GM21515 (cell line): ENCODE data around the gene ECM2.
"Not testable (repeated sequence)": the region's sequence is repeated elsewhere in the genome, so short reads cannot be mapped to it uniquely, and the experiment has no call there.

Experiments used
- ATAC-seq: cut with Tn5 transposase; IDR thresholded peaks from one replicate; pipeline ENCODE4 v1.9.1; 2021; ENCODE audit not compliant: unreplicated experiment

Gene ECM2

DNA sequence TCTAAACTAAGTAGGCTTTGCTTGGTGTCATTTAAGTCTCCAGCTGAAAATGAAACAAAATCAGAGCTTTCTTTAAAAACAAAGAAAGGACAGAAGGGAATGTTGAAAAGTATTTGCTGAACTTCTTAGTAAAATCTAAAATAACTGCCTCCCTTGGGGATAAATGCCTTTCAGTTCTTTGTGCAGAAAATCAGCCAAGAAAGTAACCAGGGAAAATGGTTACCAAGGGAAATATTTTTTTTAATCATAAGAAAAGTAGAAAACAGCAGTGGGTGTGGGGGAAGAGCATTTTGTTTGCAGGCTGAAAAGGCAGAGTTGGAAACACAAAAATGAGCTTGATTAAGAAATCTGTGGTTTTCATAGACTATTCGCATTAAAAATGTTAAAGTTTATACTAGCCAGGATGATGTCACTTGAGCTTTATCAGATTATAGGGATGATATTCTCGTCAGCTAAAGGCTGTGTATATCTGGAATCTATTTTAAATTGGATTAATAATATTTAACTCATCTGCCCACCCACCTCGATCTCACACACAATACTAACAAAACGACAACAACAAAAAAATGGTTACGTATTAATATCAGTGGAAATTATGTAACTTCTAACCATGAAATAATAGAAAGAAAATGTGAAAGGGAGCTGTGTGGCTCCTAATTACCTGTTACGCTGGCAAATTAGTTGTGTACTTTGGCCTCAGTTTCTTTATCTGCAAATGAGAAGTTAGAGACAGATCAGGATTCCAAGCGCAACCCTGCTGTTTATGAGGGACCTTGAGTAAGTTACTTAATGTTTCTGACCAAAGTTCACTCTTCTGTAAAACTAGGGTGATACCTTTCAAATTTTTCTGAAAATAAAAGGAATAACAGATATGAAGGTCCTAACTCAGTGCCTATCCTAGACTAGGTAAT lies at the start of gene ECM2:
Gene ECM2 (minus strand): TSS at position 51 of the 911 bp plus-strand sequence. CDS start 13,124 bp downstream, outside the sequence.
- ATAC-seq: no peak

DNA sequence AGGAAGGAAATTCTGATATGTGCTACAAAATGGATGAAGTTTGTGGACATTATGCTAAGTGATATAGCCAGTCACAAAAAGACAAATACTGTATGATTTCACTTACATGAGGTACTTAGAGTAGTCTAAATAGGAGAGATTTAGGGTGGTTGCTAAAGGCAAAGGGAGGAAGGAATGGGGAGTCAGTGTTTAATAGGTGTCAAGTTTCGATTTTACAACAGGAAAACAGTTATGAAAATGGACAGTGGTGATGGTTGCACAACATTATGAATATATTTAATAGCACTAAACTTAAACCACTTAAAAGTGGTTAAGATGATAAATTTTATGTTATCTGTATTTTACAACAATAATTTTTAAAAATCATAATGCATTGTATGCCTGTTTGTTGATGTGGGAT lies 40.4 kb upstream of the ECM2 start:
- ATAC-seq: no peak

GRCh38 chr9:92573612-92574011 lies 37.8 kb upstream of the ECM2 start:
- ATAC-seq: not testable (repeated sequence)

- not testable (repeated sequence) for ATAC-seq
Measured at GRCh38 chr9:92571871-92572270, 36.1 kb upstream of the ECM2 start.

DNA sequence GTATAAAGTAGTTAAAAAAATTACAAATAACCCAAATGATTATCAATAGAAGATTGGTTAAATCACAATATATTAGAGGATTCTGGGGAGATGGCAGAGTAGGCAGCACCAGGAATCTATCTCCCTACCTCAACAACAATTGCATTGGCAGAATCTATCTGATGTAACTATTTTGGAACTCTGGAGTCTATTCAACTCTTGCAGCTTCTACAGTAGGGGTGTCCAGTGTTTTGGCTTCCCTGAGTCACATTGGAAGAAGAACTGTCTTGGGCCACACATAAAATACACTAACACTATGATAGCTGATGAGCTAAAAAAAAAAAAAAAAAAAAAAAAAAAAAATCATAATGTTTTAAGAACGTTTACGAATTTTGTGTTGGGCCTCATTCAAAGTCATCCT lies 29.2 kb upstream of the ECM2 start:
- ATAC-seq: no peak

- no peak for ATAC-seq
Measured at GRCh38 chr9:92564504-92564903, 28.7 kb upstream of the ECM2 start.

DNA sequence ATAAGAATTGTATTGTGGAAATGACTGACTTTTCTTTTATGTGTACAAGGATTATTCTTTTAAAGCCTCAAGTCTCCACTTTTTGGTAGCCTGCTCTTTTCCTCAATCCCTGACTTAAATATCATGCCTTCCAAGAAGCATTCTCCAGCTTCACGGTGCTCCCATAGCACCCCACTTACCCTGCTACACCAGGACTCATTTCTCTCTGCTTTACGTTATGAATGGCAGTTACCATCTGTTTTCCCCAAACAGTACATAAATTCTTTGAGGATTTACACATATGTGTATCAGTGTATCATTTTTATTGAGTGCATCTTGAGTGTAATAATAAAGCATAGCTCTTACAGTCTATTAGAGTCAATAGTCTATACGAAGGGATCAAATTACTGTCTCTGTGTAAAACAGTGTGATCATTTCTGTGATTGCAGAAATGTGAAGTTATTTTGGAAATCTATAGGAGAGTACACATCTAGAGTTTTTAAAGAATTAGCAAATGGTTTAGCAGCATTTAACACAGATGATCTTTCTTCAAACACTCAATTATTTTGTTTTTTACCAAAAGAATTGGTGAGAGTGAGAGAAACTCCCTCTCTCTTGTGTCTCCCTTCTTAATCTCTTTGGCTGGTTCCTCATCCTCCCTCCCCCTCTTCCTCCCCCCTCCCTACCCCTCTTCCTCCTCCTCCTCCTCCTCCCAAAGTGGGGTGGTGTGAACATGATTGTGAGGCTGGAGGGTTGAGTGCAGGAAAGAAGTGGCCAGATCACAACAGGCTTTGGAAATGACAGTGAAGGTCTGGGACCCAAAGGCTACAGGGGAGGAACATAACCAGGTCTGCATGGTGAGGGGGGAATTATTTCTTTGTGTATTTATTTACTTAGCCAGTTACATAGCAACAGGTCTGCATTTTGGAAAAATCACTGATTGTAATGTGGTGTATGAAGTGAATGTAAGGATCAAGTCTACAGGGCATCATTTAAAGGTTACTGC lies 27.6 kb upstream of the ECM2 start:
- no peak for ATAC-seq

- ATAC-seq: no peak
Measured at GRCh38 chr9:92562461-92562967, 26.7 kb upstream of the ECM2 start.

DNA sequence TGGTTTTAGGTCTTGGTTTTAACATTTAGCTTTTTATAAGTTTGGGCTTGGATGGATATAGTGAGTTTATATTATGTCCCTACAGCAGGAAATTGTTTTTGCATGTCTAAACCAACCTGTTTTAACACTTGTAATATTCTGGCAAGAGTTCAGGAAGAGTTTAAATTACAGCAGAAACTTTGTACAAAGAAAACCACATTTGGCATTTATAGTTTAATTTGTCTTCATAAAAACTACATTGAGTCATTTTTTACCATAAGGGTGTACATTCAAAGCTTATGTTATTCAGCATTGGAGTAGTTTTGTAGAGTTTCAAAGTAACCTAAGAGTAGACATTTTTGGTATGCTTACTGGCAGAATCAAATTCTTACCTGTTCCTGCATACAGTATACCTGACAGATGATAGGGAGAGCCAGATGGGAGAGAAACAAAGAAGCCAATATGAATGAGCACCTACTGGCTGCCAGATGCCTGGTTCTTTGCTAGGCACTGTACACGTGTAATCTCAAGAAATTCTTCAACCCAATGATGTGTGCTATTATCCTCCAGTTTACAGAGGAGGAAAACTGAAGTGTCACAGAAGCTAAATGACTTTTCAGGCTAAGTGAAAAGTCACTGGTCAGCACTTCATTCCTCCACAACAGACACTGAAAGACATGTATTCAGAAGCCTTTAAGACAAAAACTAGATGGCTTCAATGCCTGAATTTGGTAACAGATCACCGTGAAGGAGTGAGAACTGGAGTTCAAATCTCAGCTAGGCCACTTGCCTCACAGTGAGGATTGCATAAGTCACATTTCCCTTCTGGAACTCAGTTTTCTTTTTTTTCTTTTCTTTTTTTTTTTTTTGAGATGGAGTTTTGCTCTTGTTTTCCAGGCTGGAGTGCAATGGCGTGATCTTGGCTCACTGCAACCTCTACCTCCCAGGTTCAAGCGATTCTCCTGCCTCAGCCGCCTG lies 25.9 kb upstream of the ECM2 start:
- ATAC-seq: no peak

- no peak for ATAC-seq
Measured at GRCh38 chr9:92558612-92559374, 23.0 kb upstream of the ECM2 start.

DNA sequence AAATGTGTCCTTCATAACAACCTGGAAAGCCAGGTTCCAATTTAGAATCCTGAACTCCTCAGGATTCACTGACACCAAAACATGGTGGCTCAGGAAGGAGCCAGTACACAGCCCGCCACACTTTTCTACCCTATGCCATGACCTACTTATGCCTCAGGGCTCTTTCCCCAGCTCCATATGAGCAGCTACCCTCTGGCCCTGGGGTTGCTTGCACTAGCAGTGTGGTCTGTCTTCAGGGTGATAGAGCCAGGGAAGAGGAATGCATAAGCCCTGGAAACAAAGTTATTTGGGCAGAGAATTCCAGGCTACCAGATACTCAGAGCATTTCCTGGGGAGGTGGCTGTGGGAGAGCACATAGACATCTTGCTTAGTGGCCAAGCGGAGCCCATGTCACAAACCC lies 15.0 kb upstream of the ECM2 start:
- no peak for ATAC-seq

DNA sequence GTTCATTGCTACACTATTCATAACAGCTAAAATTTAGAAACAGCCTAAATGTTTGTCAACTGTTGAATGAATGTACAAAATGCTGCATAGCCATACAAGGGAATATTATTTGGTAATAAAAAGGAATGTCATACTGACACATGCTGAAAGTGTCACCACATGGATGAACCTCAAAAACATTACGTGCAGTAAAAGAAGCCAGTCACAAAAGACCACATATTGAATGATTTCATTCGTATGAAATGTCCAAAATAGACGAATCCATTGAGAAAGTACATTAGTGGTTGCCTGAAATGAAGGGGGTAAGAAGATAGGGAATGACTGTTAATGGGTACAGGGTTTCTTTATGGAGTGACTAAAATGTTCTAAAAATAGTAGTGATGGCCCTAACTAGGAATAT lies 11.6 kb upstream of the ECM2 start:
- ATAC-seq: no peak

DNA sequence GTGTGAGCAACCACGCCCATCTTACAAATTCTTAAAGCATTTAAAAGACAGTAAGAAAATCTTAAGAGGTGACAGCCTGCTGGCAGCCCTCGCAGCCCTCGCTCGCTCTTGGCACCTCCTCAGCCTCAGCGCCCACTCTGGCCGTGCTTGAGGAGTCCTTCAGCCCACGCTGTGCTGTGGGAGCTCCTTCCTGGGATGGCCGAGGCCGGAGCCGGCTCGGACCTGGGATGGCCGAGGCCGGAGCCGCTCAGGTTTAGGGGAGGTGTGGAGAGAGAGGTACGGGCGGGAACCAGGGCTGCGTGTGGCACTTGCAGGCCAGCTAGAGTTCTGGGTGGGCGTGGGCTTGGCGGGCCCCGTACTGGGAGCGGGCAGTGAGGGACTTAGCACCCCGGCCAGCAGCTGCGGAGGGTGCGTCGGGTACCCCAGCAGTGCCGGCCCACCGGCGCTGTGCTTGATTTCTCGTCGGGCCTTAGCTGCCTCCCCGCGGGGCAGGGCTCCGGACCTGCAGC lies 9.3 kb upstream of the ECM2 start:
- no peak for ATAC-seq

DNA sequence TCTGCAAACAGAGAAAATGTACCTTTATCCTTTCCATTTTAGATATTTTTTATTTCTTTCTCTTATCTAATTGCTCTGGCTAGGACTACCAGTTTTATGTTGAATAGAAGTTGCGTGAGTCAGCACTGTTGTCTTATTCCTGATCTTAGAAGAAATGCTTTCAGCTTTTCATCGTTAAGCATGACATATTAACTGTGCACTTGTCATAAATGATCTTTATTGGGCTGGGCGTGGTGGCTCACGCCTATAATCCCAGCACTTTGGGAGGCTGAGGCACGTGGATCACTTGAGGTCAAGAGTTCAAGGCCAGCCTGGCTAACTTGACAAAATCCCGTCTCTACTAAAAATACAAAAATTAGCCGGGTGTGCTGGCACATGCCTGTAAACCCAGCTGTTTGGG lies 8.2 kb upstream of the ECM2 start:
- no peak for ATAC-seq

- ATAC-seq: no peak
Measured at GRCh38 chr9:92538541-92538940, 2.8 kb upstream of the ECM2 start.

DNA sequence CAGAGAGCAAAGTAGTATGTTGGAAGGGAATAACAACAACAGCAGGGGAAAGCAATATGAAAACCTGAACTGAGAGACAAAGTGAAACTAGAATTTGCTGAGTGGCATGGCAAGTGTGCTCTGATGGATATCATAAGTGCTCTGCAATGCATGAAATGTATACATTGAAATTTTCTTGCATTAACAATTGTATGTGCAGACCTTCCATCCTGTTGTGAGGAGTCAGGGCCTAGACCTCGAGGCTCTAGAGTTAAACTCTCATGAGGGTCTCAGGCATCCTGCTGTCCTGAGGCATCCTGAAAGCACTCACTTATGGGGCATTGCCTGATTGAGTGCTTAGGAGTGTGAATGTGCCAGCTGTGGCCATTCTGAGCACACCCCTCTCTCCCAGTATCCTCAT lies 1.1 kb downstream of the ECM2 start:
- ATAC-seq: no peak

DNA sequence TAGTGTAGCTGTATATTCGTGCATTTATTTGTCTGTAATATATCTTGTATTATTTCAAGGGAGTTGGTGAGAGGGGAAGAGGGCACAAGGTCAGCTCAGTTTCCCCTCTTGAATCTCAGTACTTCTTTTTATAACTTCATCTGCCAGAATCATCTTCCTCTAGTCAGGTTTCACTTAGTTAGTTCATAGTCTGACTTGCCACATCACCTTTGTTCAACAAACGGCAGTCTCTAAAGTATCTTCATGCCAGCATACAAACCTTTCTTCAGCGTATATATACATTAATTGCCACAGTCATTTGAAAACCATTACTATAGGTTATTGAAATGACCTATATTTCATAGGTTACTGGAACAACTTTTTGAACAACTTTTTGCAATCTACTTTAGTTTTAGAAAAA lies 1.6 kb downstream of the ECM2 start:
- ATAC-seq: no peak

DNA sequence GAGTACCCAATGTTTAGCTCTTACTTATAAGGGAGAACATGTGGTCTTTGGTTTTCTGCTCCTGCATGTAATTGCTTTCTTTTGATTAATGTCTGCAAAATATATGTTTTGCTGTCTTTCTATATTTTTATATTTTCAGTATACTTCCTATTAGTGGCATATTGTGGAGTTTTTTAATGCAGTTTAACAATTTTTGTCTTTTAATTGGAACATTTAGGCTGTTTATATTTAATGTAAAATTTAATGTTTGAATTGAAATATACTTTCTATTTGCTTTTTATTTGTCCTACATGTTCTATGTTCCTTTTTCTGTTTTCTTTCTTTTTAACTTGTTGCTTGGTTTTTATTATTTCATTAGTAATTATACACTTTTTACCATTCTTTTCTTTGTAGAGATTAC lies 4.9 kb downstream of the ECM2 start:
- no peak for ATAC-seq

GRCh38 chr9:92529124-92529523 lies 6.7 kb downstream of the ECM2 start:
- no peak for ATAC-seq

DNA sequence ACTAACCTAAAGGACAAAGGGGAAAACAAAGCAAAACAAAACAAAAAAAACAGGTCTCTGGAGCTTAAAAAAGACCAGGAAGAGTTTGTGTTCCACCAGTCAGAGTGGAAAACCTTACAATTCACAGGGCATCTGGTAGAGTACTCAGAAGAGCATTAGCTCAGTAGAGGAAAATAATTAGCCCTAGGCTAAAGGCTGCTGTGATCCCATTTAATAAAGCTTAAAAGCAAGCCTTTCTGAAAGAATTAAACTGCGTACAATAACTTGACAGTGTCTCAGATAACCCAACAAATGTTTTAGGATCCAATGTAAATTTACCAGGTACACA lies 7.3 kb downstream of the ECM2 start:
- no peak for ATAC-seq
